Right cardiac atrium (tissue), 5 donors: ENCODE results near the gene SH3PXD2A. TPM values are rescaled to one million over a fixed set of nuclear protein-coding genes. Genes with fewer than 3 reads are reported as not detected.
"Not testable (repeated sequence)": the region's sequence is repeated elsewhere in the genome, so short reads cannot be mapped to it uniquely, and the experiment has no call there.

Source experiments
- ATAC-seq, 2 donors: fragments of 200-7000 bp; cut with Tn5 transposase; one replicate each; pipeline versions ENCODE4 v1.8.0 to v1.9.1; 2020; ENCODE audit warnings: moderate library complexity in 2 of 2, mild to moderate bottlenecking in 1 of 2
- DNase-seq, 3 donors: peaks; one replicate each; pipeline ENCODE4 v3.0.0-alpha.2; 2020
- H3K27ac ChIP-seq: one replicate; pipeline ENCODE4 v1.5.1; 2013; ENCODE audit warnings: mild to moderate bottlenecking, low read length, control low read depth, moderate library complexity
- H3K27me3 ChIP-seq: one replicate; pipeline ENCODE4 v1.6.1; 2013; ENCODE audit not compliant: control insufficient read depth, insufficient read depth
- H3K4me1 ChIP-seq: one replicate; pipeline ENCODE4 v1.6.1; 2013; ENCODE audit warnings: low read length; ENCODE audit not compliant: control insufficient read depth, insufficient read depth
- H3K4me3 ChIP-seq: one replicate; pipeline ENCODE4 v1.5.1; 2013; ENCODE audit warnings: low read length, control low read depth
- H3K9me3 ChIP-seq: one replicate; pipeline ENCODE4 v1.6.1; 2013; ENCODE audit warnings: low read length; ENCODE audit not compliant: control insufficient read depth
- WGBS: extraction: QIAGEN DNeasy Blood & Tissue Kit; methylation state at CpG from one replicate; pipeline ENCODE4 v1.1.7; 2013; 5-methylcytosine and 5-hydroxymethylcytosine counted together
- intact Hi-C, 4 donors: fragments of 100-400 bp; cut with DNase I; formaldehyde crosslinking; loops; one replicate each; pipeline versions ENCODE4 v1.11.0 to v1.14.0; 2022 to 2023
- polyA plus RNA-seq: library from polyadenylated mRNA; stranded (reverse); fragments of 200-250 nt; gene quantifications from one replicate; pipeline ENCODE4 v1.2.3, GENCODE V29; 2013
- total RNA-seq, 4 donors: library from RNA; stranded (reverse); fragmentation: NEBNext Ultra II Directional; extraction: Animal tissue kit (Norgen Biotek cat#: 25700); gene quantifications; one replicate each; pipeline ENCODE4 v1.2.1, GENCODE V29; 2021
- donor health status: healthy with polysubstance abuse.
- donor health status: DM: no; HTN: yes; CAD: no.
- donor health status: DM: no; HTN: no; CAD: no.
- donor health status: DM: no; HTN: yes; CAD: no; lungs with severe emphysema.
- donor health status: DM: yes; HTN: yes; CAD: no.

SH3PXD2A gene
- total and polyA plus RNA-seq, 5 donors, result 13.5 to 31.7 (median 30.9) TPM

- H3K27ac ChIP-seq, result no peak overlapping the region
- 89% methylated on average over 7 of the region's 7 CpGs for WGBS
These were observed 90.9 kb downstream of the SH3PXD2A start for GRCh38 chr10:103764296-103765088.

GRCh38 chr10:103763374-103764202 lies 91.8 kb downstream of the SH3PXD2A start:
- ATAC-seq, result peak in 1 of 2 donors; percentile 6
- H3K9me3 ChIP-seq, result no peaks in the 10 kb centered on the region
- H3K27ac ChIP-seq, result no peak overlapping the region
- intact Hi-C loops, result no loop called here
- H3K4me1 ChIP-seq, result peaks cover 26% of the 10 kb centered on the region
- 67% methylated on average over 7 of the region's 7 CpGs for WGBS
- peak in 1 of 3 donors; percentile 35 for DNase-seq
- no peak overlapping the region for H3K4me3 ChIP-seq
- no peaks in the 10 kb centered on the region for H3K27me3 ChIP-seq

More at GRCh38 chr10:103764296-103765088, 90.9 kb downstream of the SH3PXD2A start:
- Histone ChIP-seq H3K27me3 (no peaks in the 10 kb centered on the region), H3K4me3 (no peak overlapping the region), H3K9me3 (no peaks in the 10 kb centered on the region), H3K4me1 (peaks cover 23% of the 10 kb centered on the region)
- ATAC-seq, result no peak
- intact Hi-C loops, result no loop called here
- peak in 1 of 3 donors; percentile 8 for DNase-seq

GRCh38 chr10:103762916-103763315 lies 92.5 kb downstream of the SH3PXD2A start:
- H3K4me3 ChIP-seq, result no peak overlapping the region
- no peaks in the 10 kb centered on the region for H3K27me3 ChIP-seq
- no peaks in the 10 kb centered on the region for H3K9me3 ChIP-seq
- 92% methylated on average over 2 of the region's 2 CpGs for WGBS
- no peak overlapping the region for H3K27ac ChIP-seq
- no peak for ATAC-seq
- peaks cover 33% of the 10 kb centered on the region for H3K4me1 ChIP-seq
- intact Hi-C loops, result no loop called here
- DNase-seq, result peak in 1 of 3 donors; percentile 11

- ATAC-seq (no peak), DNase-seq (no peak)
- Histone ChIP-seq H3K27me3 (no peaks in the 10 kb centered on the region), H3K27ac (no peak overlapping the region), H3K9me3 (no peaks in the 10 kb centered on the region), H3K4me3 (no peak overlapping the region), H3K4me1 (peaks cover 40% of the 10 kb centered on the region)
- 93% methylated on average over 4 of the region's 4 CpGs for WGBS
- intact Hi-C loops, result no loop called here
These were observed 93.2 kb downstream of the SH3PXD2A start for GRCh38 chr10:103762162-103762561.

GRCh38 chr10:103761075-103761920 lies 94.1 kb downstream of the SH3PXD2A start:
- DNase-seq (no peak), ATAC-seq (no peak)
- Histone ChIP-seq H3K27ac (peak overlapping the region; percentile 38), H3K4me3 (no peak overlapping the region), H3K9me3 (no peaks in the 10 kb centered on the region), H3K4me1 (peaks cover 36% of the 10 kb centered on the region), H3K27me3 (no peaks in the 10 kb centered on the region)
- WGBS, result 67% methylated on average over 7 of the region's 7 CpGs
- intact Hi-C loops, result no loop called here

- H3K27me3 ChIP-seq, intact Hi-C loops, DNase-seq, H3K9me3 ChIP-seq, H3K4me3 ChIP-seq, ATAC-seq: not testable (repeated sequence)
- Histone ChIP-seq H3K4me1 (peaks cover 34% of the 10 kb centered on the region), H3K27ac (peak overlapping the region; percentile 98)
- WGBS, result 95% methylated on average over 3 of the region's 3 CpGs
These were observed 95.1 kb downstream of the SH3PXD2A start for GRCh38 chr10:103760233-103760632.

- ATAC-seq, result peak; percentile 74 to 77
- Histone ChIP-seq H3K9me3 (no peaks in the 10 kb centered on the region), H3K27me3 (no peaks in the 10 kb centered on the region), H3K27ac (peak overlapping the region; percentile 98), H3K4me1 (peaks cover 34% of the 10 kb centered on the region), H3K4me3 (no peak overlapping the region)
- 31% methylated on average over 10 of the region's 10 CpGs for WGBS
- intact Hi-C loops, result no loop called here
- DNase-seq, result peak in 2 of 3 donors; percentile 68 to 74
These were observed 96.1 kb downstream of the SH3PXD2A start for GRCh38 chr10:103759100-103759781.

- no peak for ATAC-seq
- WGBS, result 58% methylated on average over 2 of the region's 2 CpGs
- H3K27ac ChIP-seq, result peak overlapping the region; percentile 98
- intact Hi-C loops, result no loop called here
- peaks cover 29% of the 10 kb centered on the region for H3K4me1 ChIP-seq
- no peaks in the 10 kb centered on the region for H3K27me3 ChIP-seq
- no peak for DNase-seq
- no peak overlapping the region for H3K4me3 ChIP-seq
- H3K9me3 ChIP-seq, result no peaks in the 10 kb centered on the region
These were observed 97.1 kb downstream of the SH3PXD2A start for GRCh38 chr10:103758294-103758681.

GRCh38 chr10:103757531-103758293 lies 97.7 kb downstream of the SH3PXD2A start:
- peak; percentile 69 to 82 for ATAC-seq
- Histone ChIP-seq H3K4me3 (no peak overlapping the region), H3K27me3 (no peaks in the 10 kb centered on the region), H3K4me1 (peaks cover 28% of the 10 kb centered on the region), H3K27ac (peak overlapping the region; percentile 98), H3K9me3 (no peaks in the 10 kb centered on the region)
- DNase-seq, result peak; percentile 59 to 86 (median 80)
- 59% methylated on average over 18 of the region's 18 CpGs for whole genome bisulfite sequencing
- intact Hi-C loops, result no loop called here
